Natural killer cell (primary cell): ENCODE data around the gene FOXS1. TPM values are rescaled to one million over a fixed set of nuclear protein-coding genes. Genes with fewer than 3 reads are reported as not detected.

Source experiments
- ATAC-seq, 3 donors: fragments of 150-1000 bp in 2 of 3; fragments of 200-7000 bp in 1 of 3; cut with Tn5 transposase; 1 replicate in 1 of 3; 2 replicates in 2 of 3; pipeline ENCODE4 v1.10.0; 2021; ENCODE audit warnings: mild to moderate bottlenecking in 2 of 3, moderate library complexity in 2 of 3
- DNase-seq, 2 donors: peaks; one replicate each; pipeline versions ENCODE4 v3.0.0 to v3.0.0-alpha.2; 2013 to 2021; ENCODE audit warnings: mixed read lengths in 1 of 2
- H3K27ac ChIP-seq: one replicate; pipeline ENCODE4 v1.5.1; 2013; ENCODE audit warnings: mild to moderate bottlenecking, low read length
- H3K27me3 ChIP-seq: one replicate; pipeline ENCODE4 v1.6.1; 2013; ENCODE audit warnings: low read length; ENCODE audit not compliant: control insufficient read depth, insufficient read depth
- H3K36me3 ChIP-seq: one replicate; pipeline ENCODE4 v1.6.1; 2013; ENCODE audit warnings: low read length; ENCODE audit not compliant: control insufficient read depth, insufficient read depth
- H3K4me1 ChIP-seq: one replicate; pipeline ENCODE4 v1.6.1; 2013; ENCODE audit warnings: low read length; ENCODE audit not compliant: control insufficient read depth, insufficient read depth
- H3K4me3 ChIP-seq: one replicate; pipeline ENCODE4 v1.5.1; 2013; ENCODE audit warnings: low read length
- H3K9me3 ChIP-seq: one replicate; pipeline ENCODE4 v1.6.1; 2013; ENCODE audit warnings: low read length; ENCODE audit not compliant: control insufficient read depth, insufficient read depth
- H3K27ac Mint-ChIP-seq, 2 donors: one replicate each; pipeline ENCODE4 v1.8.0; 2022; ENCODE audit warnings: mild to moderate bottlenecking in 2 of 2, mixed read lengths in 2 of 2, moderate library complexity in 1 of 2
- H3K27me3 Mint-ChIP-seq, 2 donors: one replicate each; pipeline ENCODE4 v1.8.0; 2022; ENCODE audit warnings: low read depth in 2 of 2, mixed read lengths in 2 of 2
- H3K36me3 Mint-ChIP-seq: one replicate; pipeline ENCODE4 v1.8.0; 2022; ENCODE audit warnings: mixed read lengths
- H3K4me1 Mint-ChIP-seq, 2 donors: one replicate each; pipeline ENCODE4 v1.8.0; 2022; ENCODE audit warnings: mixed read lengths in 2 of 2
- H3K4me3 Mint-ChIP-seq: one replicate; pipeline ENCODE4 v1.8.0; 2022; ENCODE audit warnings: mild to moderate bottlenecking, moderate library complexity, mixed read lengths
- H3K9me3 Mint-ChIP-seq, 2 donors: one replicate each; pipeline ENCODE4 v1.8.0; 2022; ENCODE audit warnings: mixed read lengths in 2 of 2
- CTCF ChIP-seq: fragments of 200-600 bp; IDR thresholded peaks from one replicate; pipeline ENCODE4 v1.8.0; 2022; ENCODE audit warnings: antibody characterized with exemption
- WGBS: methylation state at CpG from one replicate; pipeline ENCODE4 v1.1.7; 2013; ENCODE audit warnings: missing lambda C conversion rate; ENCODE audit not compliant: insufficient coverage; 5-methylcytosine and 5-hydroxymethylcytosine counted together
- intact Hi-C: fragments of 100-400 bp; cut with micrococcal nuclease; formaldehyde crosslinking; loops from one replicate; pipeline ENCODE4 v1.14.2; 2022
- total RNA-seq, 4 donors: library from RNA; stranded (reverse); fragments of 120-200 nt in 1 of 4; gene quantifications; one replicate each; pipeline versions ENCODE4 v1.2.3 to v1.2.4, GENCODE V29; 2013 to 2022

FOXS1 gene
- total RNA-seq, 3 donors from 2014 or later (not counting 1 experiment from before 2014, with no cell fraction given), result not detected

DNA sequence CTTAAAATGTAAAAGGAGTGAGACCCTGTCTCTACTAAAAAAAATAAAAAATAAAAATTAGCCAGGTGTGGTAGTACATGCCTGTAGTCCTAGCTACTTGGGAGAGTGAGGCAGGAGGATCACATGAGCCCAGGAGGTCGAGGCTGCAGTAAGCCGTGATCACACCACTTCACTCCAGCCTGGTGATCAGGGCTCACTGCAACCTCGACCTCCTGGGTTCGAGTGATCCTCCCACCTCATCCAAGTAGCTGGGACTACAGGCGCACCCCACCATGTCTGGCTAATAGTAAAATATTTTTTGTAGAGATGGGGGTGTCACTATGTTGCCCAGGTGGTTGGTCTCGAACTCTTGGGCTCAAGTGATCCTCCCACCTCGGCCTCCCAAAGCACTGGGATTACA is 8.1 kb upstream of the FOXS1 start:
- H3K4me1 ChIP-seq, result peaks cover 5% of the 10 kb centered on the region
- no peaks in the 10 kb centered on the region for H3K36me3 ChIP-seq
- DNase-seq (no peak), ATAC-seq (no peak)
- H3K4me1 Mint-ChIP-seq, result no peaks in the 10 kb centered on the region
- no peaks in the 10 kb centered on the region for H3K9me3 ChIP-seq
- 85% methylated on average over 7 of the region's 7 CpGs for WGBS
- no peak overlapping the region for H3K27ac Mint-ChIP-seq
- H3K27me3 ChIP-seq, result peaks cover 2% of the 10 kb centered on the region
- H3K36me3 Mint-ChIP-seq, result no peaks in the 10 kb centered on the region
- peaks cover 12 to 23% of the 10 kb centered on the region in 2 donors for H3K27me3 Mint-ChIP-seq
- no peak overlapping the region for H3K4me3 ChIP-seq
- no peaks in the 10 kb centered on the region for H3K9me3 Mint-ChIP-seq
- no peak overlapping the region for H3K4me3 Mint-ChIP-seq
- no peak for TF ChIP-seq CTCF
- intact Hi-C loops, result no loop called here
- H3K27ac ChIP-seq, result no peak overlapping the region

DNA sequence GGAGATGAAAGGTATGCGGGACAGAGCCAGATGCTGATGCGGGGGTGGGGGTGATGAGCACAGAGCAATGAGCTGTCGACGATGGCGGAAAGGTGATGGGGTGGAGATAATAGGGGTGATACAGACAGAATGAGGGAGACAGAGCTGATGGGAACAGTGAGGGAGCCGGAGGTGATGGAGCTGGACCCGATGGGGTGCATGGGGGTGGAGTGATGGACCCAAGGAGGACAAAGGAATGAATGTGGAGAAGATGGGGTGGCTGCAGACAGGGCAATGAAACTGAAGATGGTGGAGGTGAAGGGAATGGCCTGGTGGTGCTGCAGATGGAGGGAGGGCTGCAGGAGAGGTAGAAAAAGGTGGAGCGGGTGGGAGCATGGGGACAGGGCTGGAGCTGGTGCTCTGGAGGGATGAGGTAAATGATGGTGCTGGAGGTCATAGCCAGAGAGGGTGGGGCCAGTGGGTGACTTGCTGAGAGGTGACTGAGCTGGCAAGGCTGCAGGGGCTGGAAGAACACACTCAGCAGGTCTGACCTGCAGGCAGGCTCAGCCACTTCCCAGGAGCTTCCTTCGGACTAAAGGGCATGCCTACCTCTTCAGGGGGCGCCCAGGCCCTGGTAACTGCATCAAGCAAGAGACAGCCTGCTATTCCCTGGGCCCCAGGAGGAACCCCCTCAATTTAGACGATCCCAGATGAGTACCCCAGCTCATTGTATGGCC is 6.0 kb upstream of the FOXS1 start:
- Histone ChIP-seq H3K27ac (no peak overlapping the region), H3K27me3 (no peaks in the 10 kb centered on the region), H3K36me3 (no peaks in the 10 kb centered on the region), H3K4me1 (peaks cover 2% of the 10 kb centered on the region), H3K9me3 (no peaks in the 10 kb centered on the region), H3K4me3 (no peak overlapping the region)
- H3K4me1 Mint-ChIP-seq, result no peaks in the 10 kb centered on the region
- 86% methylated on average over 11 of the region's 11 CpGs for WGBS
- no peak overlapping the region for H3K27ac Mint-ChIP-seq
- no peak overlapping the region for H3K4me3 Mint-ChIP-seq
- no peak for ATAC-seq
- no peak for TF ChIP-seq CTCF
- intact Hi-C loops, result no loop called here
- H3K36me3 Mint-ChIP-seq, result no peaks in the 10 kb centered on the region
- no peaks in the 10 kb centered on the region for H3K9me3 Mint-ChIP-seq
- H3K27me3 Mint-ChIP-seq, result peaks cover 12 to 18% of the 10 kb centered on the region in 2 donors
- DNase-seq, result no peak

- Histone ChIP-seq H3K4me3 (no peak overlapping the region), H3K9me3 (no peaks in the 10 kb centered on the region), H3K27me3 (no peaks in the 10 kb centered on the region), H3K27ac (no peak overlapping the region), H3K4me1 (peaks cover 4% of the 10 kb centered on the region), H3K36me3 (no peaks in the 10 kb centered on the region)
- ATAC-seq (no peak), DNase-seq (no peak)
- no peak for TF ChIP-seq CTCF
- intact Hi-C loops, result no loop called here
- peaks cover 12 to 18% of the 10 kb centered on the region in 2 donors for H3K27me3 Mint-ChIP-seq
- 64% methylated on average over 41 of the region's 45 CpGs for WGBS
- no peak overlapping the region for H3K27ac Mint-ChIP-seq
- no peak overlapping the region for H3K4me3 Mint-ChIP-seq
- no peaks in the 10 kb centered on the region for H3K4me1 Mint-ChIP-seq
- no peaks in the 10 kb centered on the region for H3K36me3 Mint-ChIP-seq
- no peaks in the 10 kb centered on the region for H3K9me3 Mint-ChIP-seq
These were observed 4.0 kb upstream of the FOXS1 start for GRCh38 chr20:31849306-31849930.
